ENCODE results near the gene PIEZO1. TPM values are rescaled to one million over a fixed set of nuclear protein-coding genes. Genes with fewer than 3 reads are reported as not detected.

The PIEZO1 gene
- total and polyA plus RNA-seq, 9 of the 15 experiments (the other 6 are each of a cell fraction or from before 2014, with no cell fraction given): 3.6 to 432 (median 131) TPM

GRCh38 chr16:88737298-88738150 lies 47.5 kb downstream of the PIEZO1 start (continued):
- no peak for TF ChIP-seq FOSL1 (tag; conservative IDR thresholded peaks at IDR 0.05)
- TF ChIP-seq TEAD1 (CRISPR knock-in tag; IDR thresholded peaks at IDR 0.05): peak; percentile 58 to 88; a peak in 2 of 4 replicates
- TF ChIP-seq CREM (IDR thresholded peaks at IDR 0.05; ENCODE audit: low read depth): peak; percentile 85
- peak; percentile 19; the same call in 1 of the 2 replicates for TF ChIP-seq TEAD4 (IDR thresholded peaks at IDR 0.05; ENCODE audit: low read length)
- 0 out of 2 replicates have a peak, but pooled peaks have one; percentile 48 for TF ChIP-seq TEAD4 (CRISPR knock-in tag; IDR thresholded peaks at IDR 0.05; ENCODE audit: borderline replicate concordance)
- TF ChIP-seq TFE3 (CRISPR knock-in tag; IDR thresholded peaks at IDR 0.05): no peak
- TF ChIP-seq CXXC5 (CRISPR knock-in tag; IDR thresholded peaks at IDR 0.05): peak; percentile 89
- TF ChIP-seq CBX1 (IDR thresholded peaks at IDR 0.05; ENCODE audit: low read depth): peak; percentile 73; the same call in 1 of the 2 replicates
- TF ChIP-seq ZNF609 (CRISPR knock-in tag; IDR thresholded peaks at IDR 0.05; ENCODE audit: borderline replicate concordance): no peak
- TF ChIP-seq ETS1 (conservative IDR thresholded peaks at IDR 0.05; ENCODE audit: control insufficient read depth, low read depth, low read length): peak; percentile 79
- peak; percentile 57 for TF ChIP-seq FUS (optimal IDR thresholded peaks at IDR 0.05; ENCODE audit: low read depth, low read length)
- TF ChIP-seq HDGF (IDR thresholded peaks at IDR 0.05): peak; percentile 68; the same call in 1 of the 2 replicates
- TF ChIP-seq SIX5 (IDR thresholded peaks at IDR 0.05; ENCODE audit: borderline replicate concordance in 1 of 2, insufficient read depth in 1 of 2, low read depth in 1 of 2, low read length in 2 of 2): no peak
- TF ChIP-seq E2F3 (CRISPR knock-in tag; IDR thresholded peaks at IDR 0.05): no peak
- TF ChIP-seq ZFPM2 (CRISPR knock-in tag; IDR thresholded peaks at IDR 0.05): no peak
- no peak for TF ChIP-seq FOXA1 (IDR thresholded peaks at IDR 0.05; ENCODE audit: borderline replicate concordance)
- TF ChIP-seq ZNF696 (CRISPR knock-in tag; conservative IDR thresholded peaks at IDR 0.05): no peak
- TF ChIP-seq CREB1 (IDR thresholded peaks at IDR 0.05): peak; percentile 66; the same call in 1 of the 2 replicates
- TF ChIP-seq CREB1 (CRISPR knock-in tag; IDR thresholded peaks at IDR 0.05): peak; percentile 85
- TF ChIP-seq ZNF699 (CRISPR knock-in tag; IDR thresholded peaks at IDR 0.05; ENCODE audit: insufficient replicate concordance): no peak
